Measurements from ENCODE around the gene POLR2H. TPM values are rescaled to one million over a fixed set of nuclear protein-coding genes. Genes with fewer than 3 reads are reported as not detected.
A peak's percentile ranks its signal among the peaks of the same experiment; 100 is the strongest.

POLR2H gene
- total RNA-seq, 1 experiment from 2014 or later = 133 TPM

DNA sequence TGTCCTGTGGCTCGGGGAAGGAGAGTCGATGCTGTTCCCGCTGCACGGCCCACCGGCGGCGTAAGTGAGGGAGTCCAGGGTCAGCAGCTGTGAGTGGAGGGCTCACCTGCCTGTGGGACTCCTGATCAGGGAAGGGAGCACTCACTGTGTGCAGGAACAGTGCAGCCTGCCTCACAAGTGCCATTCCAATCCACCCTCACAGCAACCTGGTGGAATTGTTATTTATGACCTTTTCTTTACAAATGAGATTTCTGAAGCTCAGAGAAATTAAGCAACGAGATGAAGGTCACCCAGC, 27.4 kb downstream of the POLR2H start:
- Mint-ChIP-seq H3K9me3 (no peaks in the 10 kb centered on the region), H3K27ac (no peak overlapping the region), H3K27me3 (ENCODE audit: low read depth) (peaks cover 4% of the 10 kb centered on the region), H3K4me1 (peaks cover 4% of the 10 kb centered on the region; the same call in 1 of the 2 replicates), H3K36me3 (no peaks in the 10 kb centered on the region), H3K4me3 (no peak overlapping the region)
- TF ChIP-seq NR2C2 (CRISPR knock-in tag; IDR thresholded peaks at IDR 0.05) = no peak
- TF ChIP-seq SOX15 (CRISPR knock-in tag; IDR thresholded peaks at IDR 0.05) = no peak
- TF ChIP-seq, protein P1, sequence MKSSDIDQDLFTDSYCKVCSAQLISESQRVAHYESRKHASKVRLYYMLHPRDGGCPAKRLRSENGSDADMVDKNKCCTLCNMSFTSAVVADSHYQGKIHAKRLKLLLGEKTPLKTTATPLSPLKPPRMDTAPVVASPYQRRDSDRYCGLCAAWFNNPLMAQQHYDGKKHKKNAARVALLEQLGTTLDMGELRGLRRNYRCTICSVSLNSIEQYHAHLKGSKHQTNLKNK (CRISPR knock-in tag; IDR thresholded peaks at IDR 0.05) = no peak
- 0 out of 2 replicates have a peak, but pooled peaks have one; percentile 15 for TF ChIP-seq ZNF263 (CRISPR knock-in tag; IDR thresholded peaks at IDR 0.05; ENCODE audit: low read depth)
- POLR2A ChIA-PET = no interaction called here
- no peak for DNase-seq (ENCODE audit: low spot score)
- ATAC-seq = no peak
- CTCF ChIA-PET = interaction anchor here (0.5 to 1.1 kb wide), 2 partner anchors 17 to 28 kb away, joined by 3 to 8 read pairs; no protein-coding TSS in a partner anchor

- peak; percentile 29; the same call in 1 of the 2 replicates for ATAC-seq
- Mint-ChIP-seq H3K36me3 (no peaks in the 10 kb centered on the region), H3K4me3 (no peak overlapping the region), H3K9me3 (no peaks in the 10 kb centered on the region), H3K4me1 (peaks cover 4% of the 10 kb centered on the region; the same call in 1 of the 2 replicates), H3K27me3 (ENCODE audit: low read depth) (peaks cover 2% of the 10 kb centered on the region; the same call in 1 of the 2 replicates), H3K27ac (no peak overlapping the region)
- no peak for DNase-seq (ENCODE audit: low spot score)
- TF ChIP-seq MXD4 (CRISPR knock-in tag; IDR thresholded peaks at IDR 0.05; ENCODE audit: borderline replicate concordance) (no peak), ZNF121 (CRISPR knock-in tag; IDR thresholded peaks at IDR 0.05) (no peak), RORB (CRISPR knock-in tag; IDR thresholded peaks at IDR 0.05) (no peak), EMX1 (CRISPR knock-in tag; IDR thresholded peaks at IDR 0.05) (no peak), ETV6 (CRISPR knock-in tag; IDR thresholded peaks at IDR 0.05) (no peak), GABPB1 (CRISPR knock-in tag; IDR thresholded peaks at IDR 0.05) (no peak), OVOL2 (CRISPR knock-in tag; IDR thresholded peaks at IDR 0.05; ENCODE audit: borderline replicate concordance) (no peak), HMGXB4 (CRISPR knock-in tag; IDR thresholded peaks at IDR 0.05) (no peak), FOXK1 (CRISPR knock-in tag; IDR thresholded peaks at IDR 0.05) (no peak), IRF2 (CRISPR knock-in tag; IDR thresholded peaks at IDR 0.05; ENCODE audit: borderline replicate concordance, low read depth) (no peak)
- TF ChIP-seq, protein P2, sequence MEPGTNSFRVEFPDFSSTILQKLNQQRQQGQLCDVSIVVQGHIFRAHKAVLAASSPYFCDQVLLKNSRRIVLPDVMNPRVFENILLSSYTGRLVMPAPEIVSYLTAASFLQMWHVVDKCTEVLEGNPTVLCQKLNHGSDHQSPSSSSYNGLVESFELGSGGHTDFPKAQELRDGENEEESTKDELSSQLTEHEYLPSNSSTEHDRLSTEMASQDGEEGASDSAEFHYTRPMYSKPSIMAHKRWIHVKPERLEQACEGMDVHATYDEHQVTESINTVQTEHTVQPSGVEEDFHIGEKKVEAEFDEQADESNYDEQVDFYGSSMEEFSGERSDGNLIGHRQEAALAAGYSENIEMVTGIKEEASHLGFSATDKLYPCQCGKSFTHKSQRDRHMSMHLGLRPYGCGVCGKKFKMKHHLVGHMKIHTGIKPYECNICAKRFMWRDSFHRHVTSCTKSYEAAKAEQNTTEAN (CRISPR knock-in tag; IDR thresholded peaks at IDR 0.05) = no peak
- TF ChIP-seq, protein P3, sequence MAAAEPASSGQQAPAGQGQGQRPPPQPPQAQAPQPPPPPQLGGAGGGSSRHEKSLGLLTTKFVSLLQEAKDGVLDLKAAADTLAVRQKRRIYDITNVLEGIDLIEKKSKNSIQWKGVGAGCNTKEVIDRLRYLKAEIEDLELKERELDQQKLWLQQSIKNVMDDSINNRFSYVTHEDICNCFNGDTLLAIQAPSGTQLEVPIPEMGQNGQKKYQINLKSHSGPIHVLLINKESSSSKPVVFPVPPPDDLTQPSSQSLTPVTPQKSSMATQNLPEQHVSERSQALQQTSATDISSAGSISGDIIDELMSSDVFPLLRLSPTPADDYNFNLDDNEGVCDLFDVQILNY (CRISPR knock-in tag; IDR thresholded peaks at IDR 0.05) = no peak
- TF ChIP-seq, protein P4, sequence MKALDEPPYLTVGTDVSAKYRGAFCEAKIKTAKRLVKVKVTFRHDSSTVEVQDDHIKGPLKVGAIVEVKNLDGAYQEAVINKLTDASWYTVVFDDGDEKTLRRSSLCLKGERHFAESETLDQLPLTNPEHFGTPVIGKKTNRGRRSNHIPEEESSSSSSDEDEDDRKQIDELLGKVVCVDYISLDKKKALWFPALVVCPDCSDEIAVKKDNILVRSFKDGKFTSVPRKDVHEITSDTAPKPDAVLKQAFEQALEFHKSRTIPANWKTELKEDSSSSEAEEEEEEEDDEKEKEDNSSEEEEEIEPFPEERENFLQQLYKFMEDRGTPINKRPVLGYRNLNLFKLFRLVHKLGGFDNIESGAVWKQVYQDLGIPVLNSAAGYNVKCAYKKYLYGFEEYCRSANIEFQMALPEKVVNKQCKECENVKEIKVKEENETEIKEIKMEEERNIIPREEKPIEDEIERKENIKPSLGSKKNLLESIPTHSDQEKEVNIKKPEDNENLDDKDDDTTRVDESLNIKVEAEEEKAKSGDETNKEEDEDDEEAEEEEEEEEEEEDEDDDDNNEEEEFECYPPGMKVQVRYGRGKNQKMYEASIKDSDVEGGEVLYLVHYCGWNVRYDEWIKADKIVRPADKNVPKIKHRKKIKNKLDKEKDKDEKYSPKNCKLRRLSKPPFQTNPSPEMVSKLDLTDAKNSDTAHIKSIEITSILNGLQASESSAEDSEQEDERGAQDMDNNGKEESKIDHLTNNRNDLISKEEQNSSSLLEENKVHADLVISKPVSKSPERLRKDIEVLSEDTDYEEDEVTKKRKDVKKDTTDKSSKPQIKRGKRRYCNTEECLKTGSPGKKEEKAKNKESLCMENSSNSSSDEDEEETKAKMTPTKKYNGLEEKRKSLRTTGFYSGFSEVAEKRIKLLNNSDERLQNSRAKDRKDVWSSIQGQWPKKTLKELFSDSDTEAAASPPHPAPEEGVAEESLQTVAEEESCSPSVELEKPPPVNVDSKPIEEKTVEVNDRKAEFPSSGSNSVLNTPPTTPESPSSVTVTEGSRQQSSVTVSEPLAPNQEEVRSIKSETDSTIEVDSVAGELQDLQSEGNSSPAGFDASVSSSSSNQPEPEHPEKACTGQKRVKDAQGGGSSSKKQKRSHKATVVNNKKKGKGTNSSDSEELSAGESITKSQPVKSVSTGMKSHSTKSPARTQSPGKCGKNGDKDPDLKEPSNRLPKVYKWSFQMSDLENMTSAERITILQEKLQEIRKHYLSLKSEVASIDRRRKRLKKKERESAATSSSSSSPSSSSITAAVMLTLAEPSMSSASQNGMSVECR (CRISPR knock-in tag; IDR thresholded peaks at IDR 0.05; ENCODE audit: borderline replicate concordance) = no peak
- ChIA-PET CTCF (interaction anchor here (0.5 to 1.7 kb wide), 3 partner anchors 17 to 28 kb away, joined by 3 to 8 read pairs (median 8); no protein-coding TSS in a partner anchor), POLR2A (no interaction called here)
These were observed 27.9 kb downstream of the POLR2H start for GRCh38 chr3:184389384-184389783.

Measured in WTC11 (cell line).